Measurements from ENCODE around the gene HOXA7. TPM values are rescaled to one million over a fixed set of nuclear protein-coding genes. Genes with fewer than 3 reads are reported as not detected.

Gene HOXA7
- total and polyA plus RNA-seq, 10 of the 15 experiments (the other 5 are each of a cell fraction or from before 2014, with no cell fraction given), result not detected

DNA sequence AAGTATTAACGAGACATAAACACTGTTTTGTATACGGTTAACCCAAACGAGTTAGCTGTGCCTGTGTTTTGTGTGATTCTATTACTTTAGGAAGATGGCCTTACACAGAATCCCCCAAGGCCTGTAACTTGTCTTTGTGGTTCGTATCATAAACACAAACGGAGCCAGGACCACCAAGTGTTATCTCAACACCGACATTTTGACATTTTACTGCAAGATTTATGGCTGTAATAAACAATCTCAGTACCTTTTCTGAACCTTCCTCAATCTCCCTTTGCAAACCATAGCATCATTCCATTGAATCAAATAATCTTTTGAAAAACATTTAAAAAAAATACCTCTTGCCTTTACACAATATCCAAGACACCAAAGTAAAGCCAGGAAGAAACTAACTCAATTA is 23.5 kb downstream of the HOXA7 start:
- TF ChIP-seq, protein P1, sequence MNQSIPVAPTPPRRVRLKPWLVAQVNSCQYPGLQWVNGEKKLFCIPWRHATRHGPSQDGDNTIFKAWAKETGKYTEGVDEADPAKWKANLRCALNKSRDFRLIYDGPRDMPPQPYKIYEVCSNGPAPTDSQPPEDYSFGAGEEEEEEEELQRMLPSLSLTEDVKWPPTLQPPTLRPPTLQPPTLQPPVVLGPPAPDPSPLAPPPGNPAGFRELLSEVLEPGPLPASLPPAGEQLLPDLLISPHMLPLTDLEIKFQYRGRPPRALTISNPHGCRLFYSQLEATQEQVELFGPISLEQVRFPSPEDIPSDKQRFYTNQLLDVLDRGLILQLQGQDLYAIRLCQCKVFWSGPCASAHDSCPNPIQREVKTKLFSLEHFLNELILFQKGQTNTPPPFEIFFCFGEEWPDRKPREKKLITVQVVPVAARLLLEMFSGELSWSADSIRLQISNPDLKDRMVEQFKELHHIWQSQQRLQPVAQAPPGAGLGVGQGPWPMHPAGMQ (IDR thresholded peaks at IDR 0.05; ENCODE audit: borderline replicate concordance), result no peak
- TF ChIP-seq SPI1 (IDR thresholded peaks at IDR 0.05; ENCODE audit: borderline replicate concordance, insufficient read depth, low read depth, low read length), result no peak
- TF ChIP-seq IRF4 (IDR thresholded peaks at IDR 0.05; ENCODE audit: low read depth, low read length), result no peak
- TF ChIP-seq FOS (IDR thresholded peaks at IDR 0.05; ENCODE audit: borderline replicate concordance, extremely low read depth, insufficient read length), result no peak
- no peak for TF ChIP-seq ZNF622 (IDR thresholded peaks at IDR 0.05)
- no peak for TF ChIP-seq TCF3 (IDR thresholded peaks at IDR 0.05; ENCODE audit: borderline replicate concordance, insufficient read depth, low read depth, low read length)
- no peak for ATAC-seq
- ChIA-PET RAD21 (ENCODE audit: unreplicated experiment) (no interaction called here), POLR2A (no interaction called here), SMC1A (ENCODE audit: uncharacterized antibody, unreplicated experiment) (interaction anchor here (0.8 to 2.2 kb wide), 3 partner anchors 17 to 277 kb away, joined by 3 to 7 read pairs (median 5); no protein-coding TSS in a partner anchor), CTCF (interaction anchor here (0.6 to 0.7 kb wide), 2 partner anchors 64 to 156 kb away, joined by 3 read pairs; no protein-coding TSS in a partner anchor)
- no peaks in the 10 kb centered on the region for H3K79me2 ChIP-seq (ENCODE audit: control insufficient read depth, insufficient read depth, low read length)
- no peak for DNase-seq (ENCODE audit: low read depth, low spot score)
- no peaks in the 10 kb centered on the region; the same call in 2 of the 3 replicates for H3K9me3 ChIP-seq (replicated peaks; ENCODE audit: control insufficient read depth, insufficient read depth, low read length)
- BruUV-seq (replicated peaks), result no TSS peak
- H4K20me1 ChIP-seq (ENCODE audit: control insufficient read depth, insufficient read depth), result no peaks in the 10 kb centered on the region
- WGBS (ENCODE audit: insufficient coverage, insufficient replicate concordance, low lambda C conversion rate, missing lambda C conversion rate), result 41% methylated on average over 6 of the region's 6 CpGs
- H3K4me2 ChIP-seq (ENCODE audit: control insufficient read depth, insufficient read depth), result no peak overlapping the region
- H3K27me3 ChIP-seq (replicated peaks in 1 of 2; ENCODE audit: control insufficient read depth in 2 of 2, insufficient read depth in 2 of 2, low read length in 1 of 2), result peaks cover 2 to 7% of the 10 kb centered on the region in 2 experiments; a peak in 3 of 4 replicates
- no peak overlapping the region for H3K9ac ChIP-seq (ENCODE audit: control insufficient read depth, insufficient read depth, low read length)
- no peak overlapping the region for H2AFZ ChIP-seq (ENCODE audit: control insufficient read depth, low read depth, low read length)
- FAIRE-seq, result no peak
- H3K27ac ChIP-seq (ENCODE audit: control insufficient read depth, insufficient read depth), result no peak overlapping the region
- intact Hi-C loops (cut with micrococcal nuclease; ENCODE audit: unreplicated experiment) (no loop called here), in situ Hi-C loops (cut with MboI) (no loop called here)
- no peaks in the 10 kb centered on the region; the same call in 1 of the 2 replicates for H3K4me1 ChIP-seq (ENCODE audit: control insufficient read depth, insufficient read depth, low read length)
- H3K4me3 ChIP-seq, result no peak overlapping the region
- H3K36me3 ChIP-seq (ENCODE audit: control insufficient read depth in 2 of 2, insufficient read depth in 2 of 2, low read length in 1 of 2), result no peaks in the 10 kb centered on the region

GRCh38 chr7:27132214-27132613 is 24.3 kb downstream of the HOXA7 start:
- H3K9me3 ChIP-seq (replicated peaks; ENCODE audit: control insufficient read depth, insufficient read depth, low read length), result no peaks in the 10 kb centered on the region; the same call in 2 of the 3 replicates
- RAD21 ChIA-PET (ENCODE audit: unreplicated experiment), result no interaction called here
- in situ Hi-C loops (cut with MboI), result no loop called here
- H3K4me3 ChIP-seq, result no peak overlapping the region
- no peaks in the 10 kb centered on the region for H3K79me2 ChIP-seq (ENCODE audit: control insufficient read depth, insufficient read depth, low read length)
- no peaks in the 10 kb centered on the region; the same call in 1 of the 2 replicates for H3K4me1 ChIP-seq (ENCODE audit: control insufficient read depth, insufficient read depth, low read length)
- 65% methylated on average over 2 of the region's 2 CpGs for WGBS (ENCODE audit: insufficient coverage, insufficient replicate concordance, low lambda C conversion rate, missing lambda C conversion rate)
- POLR2A ChIA-PET, result no interaction called here
- H3K36me3 ChIP-seq (ENCODE audit: control insufficient read depth in 2 of 2, insufficient read depth in 2 of 2, low read length in 1 of 2), result no peaks in the 10 kb centered on the region
- ATAC-seq (no peak), DNase-seq (ENCODE audit: low read depth, low spot score) (no peak), FAIRE-seq (no peak)
- H3K9ac ChIP-seq (ENCODE audit: control insufficient read depth, insufficient read depth, low read length), result no peak overlapping the region
- no peak overlapping the region for H3K4me2 ChIP-seq (ENCODE audit: control insufficient read depth, insufficient read depth)
- no peak for TF ChIP-seq MYB (IDR thresholded peaks at IDR 0.05; ENCODE audit: borderline replicate concordance, low read depth, low read length)
- no peak for TF ChIP-seq CBFB (IDR thresholded peaks at IDR 0.05; ENCODE audit: low read depth)
- TF ChIP-seq ZNF274 (IDR thresholded peaks at IDR 0.05; ENCODE audit: insufficient read depth, insufficient read length), result no peak
- H4K20me1 ChIP-seq (ENCODE audit: control insufficient read depth, insufficient read depth), result no peaks in the 10 kb centered on the region
- peaks cover 2 to 5% of the 10 kb centered on the region in 2 experiments; a peak in 3 of 4 replicates for H3K27me3 ChIP-seq (replicated peaks in 1 of 2; ENCODE audit: control insufficient read depth in 2 of 2, insufficient read depth in 2 of 2, low read length in 1 of 2)
- BruUV-seq (replicated peaks), result no TSS peak
- no peak overlapping the region for H2AFZ ChIP-seq (ENCODE audit: control insufficient read depth, low read depth, low read length)
- intact Hi-C loops (cut with micrococcal nuclease; ENCODE audit: unreplicated experiment), result no loop called here
- no peak overlapping the region for H3K27ac ChIP-seq (ENCODE audit: control insufficient read depth, insufficient read depth)
- SMC1A ChIA-PET (ENCODE audit: uncharacterized antibody, unreplicated experiment), result interaction anchor here (1.1 to 2.1 kb wide), 3 partner anchors 10 to 51 kb away, joined by 3 to 5 read pairs (median 3); no protein-coding TSS in a partner anchor
- CTCF ChIA-PET, result no interaction called here
